NCI-H2107 (cell line): Measurements from ENCODE around the gene PGA3.
"Not testable (repeated sequence)": the region's sequence is repeated elsewhere in the genome, so short reads cannot be mapped to it uniquely, and the experiment has no call there.

Source experiments
- DNase-seq: peaks from one replicate; lab custom pipeline; 2025; lab: John Stamatoyannopoulos, UW

Gene PGA3

DNA sequence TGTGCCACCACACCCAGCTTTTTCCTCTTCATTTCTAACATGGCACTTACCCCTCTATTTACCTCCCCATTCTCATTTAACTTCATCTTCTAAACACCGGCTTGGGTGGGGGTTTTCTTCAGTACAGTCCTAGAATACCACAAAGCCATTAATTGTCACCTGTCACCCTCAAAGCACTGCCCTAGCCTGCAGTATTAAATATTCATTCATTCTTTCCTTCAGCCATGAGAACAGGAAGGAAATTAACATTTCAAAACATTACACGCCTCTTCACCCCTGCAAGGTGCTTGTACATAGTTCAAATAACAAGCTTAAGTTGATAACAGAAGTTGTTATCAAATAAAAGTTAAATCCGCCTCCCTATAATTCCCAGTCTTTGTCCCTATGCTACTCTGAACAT lies 31.4 kb upstream of the PGA3 start:
- no peak for DNase-seq

GRCh38 chr11:61172356-61172755 lies 31.0 kb upstream of the PGA3 start:
- no peak for DNase-seq

- no peak for DNase-seq
Measured at GRCh38 chr11:61172888-61173287, 30.4 kb upstream of the PGA3 start.

GRCh38 chr11:61173456-61173855 lies 29.9 kb upstream of the PGA3 start:
- no peak for DNase-seq

DNA sequence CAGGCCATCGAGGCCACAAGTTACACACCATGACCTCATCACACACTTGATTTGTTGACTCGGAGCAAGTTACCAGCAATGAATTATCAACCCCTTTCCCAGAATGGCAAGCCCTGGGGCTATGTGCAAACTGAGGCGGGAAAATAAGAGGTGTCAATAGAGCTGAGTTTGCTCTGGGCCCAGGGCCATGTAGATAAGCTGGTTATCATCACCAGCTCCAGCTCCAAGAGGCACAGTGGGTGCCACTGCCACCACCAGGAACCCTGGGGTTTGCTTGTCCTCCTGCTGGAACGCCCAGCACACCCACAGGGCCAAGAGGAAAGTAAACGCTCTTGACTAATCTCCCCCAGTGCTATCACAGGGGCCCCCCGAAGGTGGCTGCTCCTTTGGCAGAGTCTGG lies 29.0 kb upstream of the PGA3 start:
- DNase-seq, result no peak

GRCh38 chr11:61174949-61175348 lies 28.4 kb upstream of the PGA3 start:
- no peak for DNase-seq

- no peak for DNase-seq
Measured at GRCh38 chr11:61176446-61176845, 26.9 kb upstream of the PGA3 start.

- DNase-seq, result not testable (repeated sequence)
Measured at GRCh38 chr11:61180205-61180604, 23.1 kb upstream of the PGA3 start.

- DNase-seq, result no peak
Measured at GRCh38 chr11:61181489-61181888, 21.8 kb upstream of the PGA3 start.

DNA sequence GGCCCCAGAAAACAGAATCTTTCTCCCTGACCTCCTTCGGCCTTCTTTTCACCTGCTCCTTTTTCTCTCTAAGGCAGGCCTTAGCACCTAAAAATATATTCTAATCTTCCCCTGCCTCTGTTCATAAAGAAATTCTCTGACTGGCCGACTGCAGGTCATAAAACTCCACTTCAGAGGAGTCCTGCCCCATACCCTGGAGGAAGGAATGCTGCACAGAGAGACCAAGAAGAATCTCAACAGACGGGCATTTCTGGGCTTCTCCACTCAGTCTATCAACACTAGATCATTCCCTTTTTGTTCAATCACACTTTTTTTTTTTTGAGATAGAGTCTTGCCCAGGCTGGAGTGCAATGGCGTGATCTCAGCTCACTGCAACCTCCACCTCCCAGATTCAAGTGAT lies 19.7 kb upstream of the PGA3 start:
- DNase-seq, result no peak

DNA sequence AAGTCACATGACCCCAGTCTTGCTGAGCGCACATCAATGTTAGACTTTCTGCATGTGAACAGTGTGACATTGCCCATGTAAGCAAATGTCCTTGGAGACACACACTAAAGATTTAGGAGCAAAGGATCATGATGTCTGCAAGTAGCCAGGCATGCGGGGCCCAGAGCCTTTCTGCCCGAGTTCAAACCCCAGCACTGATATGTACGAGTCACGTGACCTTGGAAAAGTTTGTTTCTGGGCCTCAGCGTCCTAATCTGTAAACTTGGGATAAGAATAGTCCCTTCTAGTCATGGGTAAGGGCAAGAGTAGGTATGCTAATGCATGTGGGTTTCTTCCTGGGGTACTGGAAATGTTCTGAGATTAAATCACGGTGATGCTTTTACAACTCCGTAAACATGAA lies 16.8 kb upstream of the PGA3 start:
- no peak for DNase-seq

- DNase-seq, result peak; percentile 62
Measured at GRCh38 chr11:61187505-61188130, 15.7 kb upstream of the PGA3 start.

- no peak for DNase-seq
Measured at GRCh38 chr11:61189933-61190332, 13.4 kb upstream of the PGA3 start.

DNA sequence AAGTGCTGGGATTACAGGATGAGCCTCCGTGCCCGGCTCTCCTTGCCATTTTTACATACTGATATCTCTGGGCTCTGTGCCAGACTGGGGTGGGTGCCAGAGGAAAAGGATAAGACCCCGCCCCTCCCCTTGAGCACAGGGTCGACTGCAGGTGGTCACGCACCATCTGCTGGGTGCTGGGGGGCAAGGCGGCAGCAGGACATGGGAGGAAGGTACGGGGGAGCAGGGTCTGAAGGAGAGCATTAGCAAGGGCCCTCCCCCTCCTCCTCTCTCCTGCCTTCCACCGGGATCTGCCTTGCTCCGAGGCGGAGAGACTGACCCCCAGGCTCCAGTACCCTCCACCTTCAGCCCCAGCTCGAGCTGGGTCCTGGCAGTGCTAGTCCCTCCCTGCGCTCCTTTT lies 9.7 kb upstream of the PGA3 start:
- DNase-seq, result no peak

DNA sequence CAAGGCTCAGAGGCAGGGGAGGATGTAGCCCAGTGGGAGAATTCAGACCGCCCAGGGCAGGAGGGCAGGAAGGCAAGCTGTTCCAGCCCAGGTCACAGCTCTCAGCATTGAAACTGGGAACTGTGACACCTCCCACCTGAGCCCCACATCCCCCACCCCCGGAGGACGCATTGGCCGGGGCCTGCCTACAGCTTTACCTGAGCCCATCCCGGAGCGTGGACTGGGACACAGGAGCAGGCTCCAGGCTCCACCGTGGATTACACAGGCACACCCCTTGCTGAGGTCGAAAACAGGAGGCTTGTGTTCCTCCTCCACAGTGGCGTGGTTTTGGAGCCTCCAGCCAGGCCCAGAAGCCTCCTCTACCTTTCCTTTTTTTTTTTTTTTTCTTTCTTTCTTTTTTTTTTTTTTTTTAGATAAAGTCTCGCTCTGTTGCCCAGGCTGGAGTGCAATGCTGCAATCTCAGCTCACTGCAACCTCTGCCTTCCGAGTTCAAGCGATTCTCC lies 9.1 kb upstream of the PGA3 start:
- no peak for DNase-seq

GRCh38 chr11:61194981-61195695 lies 8.2 kb upstream of the PGA3 start:
- no peak for DNase-seq

DNA sequence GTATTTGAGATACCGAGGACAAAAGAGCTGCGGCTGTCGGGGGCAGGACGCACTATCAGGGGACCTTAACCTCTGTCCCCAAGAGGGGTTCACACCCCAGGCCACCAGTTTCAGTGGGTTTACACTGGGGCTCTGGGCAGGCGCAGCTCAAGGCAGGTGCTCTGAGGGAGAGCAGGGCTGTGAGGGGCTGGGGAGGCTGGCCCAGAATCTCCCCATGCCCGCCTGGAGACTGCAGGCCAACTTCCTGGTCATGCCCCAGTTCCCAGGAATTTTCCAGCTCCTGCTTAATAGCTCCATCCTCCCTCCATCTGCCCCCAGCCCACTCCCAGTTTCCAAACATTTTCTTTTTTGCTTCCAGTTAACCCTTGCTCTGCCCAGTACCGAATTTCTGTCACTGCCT lies 7.6 kb upstream of the PGA3 start:
- DNase-seq, result no peak

DNA sequence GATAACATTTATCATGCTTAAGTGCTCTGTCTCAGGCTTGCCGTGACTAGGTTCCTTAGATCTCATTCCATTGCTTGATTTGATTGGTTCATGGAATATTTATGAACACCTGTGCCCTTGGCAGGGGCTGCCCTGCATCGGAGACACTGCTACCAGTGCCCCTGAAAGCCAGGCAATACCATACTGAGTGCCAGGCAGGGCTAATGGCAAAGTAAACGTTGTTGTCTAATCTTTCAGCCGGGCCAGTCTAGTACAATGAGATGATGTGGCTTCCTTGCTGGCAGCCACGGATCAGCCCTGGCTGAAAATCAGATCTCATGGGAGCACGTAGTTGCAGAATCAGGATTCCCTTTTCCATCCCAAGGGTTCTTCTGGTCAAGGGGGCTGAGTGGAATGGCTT lies 5.0 kb upstream of the PGA3 start:
- DNase-seq, result no peak

GRCh38 chr11:61198948-61199523 lies 4.3 kb upstream of the PGA3 start:
- DNase-seq, result no peak

DNA sequence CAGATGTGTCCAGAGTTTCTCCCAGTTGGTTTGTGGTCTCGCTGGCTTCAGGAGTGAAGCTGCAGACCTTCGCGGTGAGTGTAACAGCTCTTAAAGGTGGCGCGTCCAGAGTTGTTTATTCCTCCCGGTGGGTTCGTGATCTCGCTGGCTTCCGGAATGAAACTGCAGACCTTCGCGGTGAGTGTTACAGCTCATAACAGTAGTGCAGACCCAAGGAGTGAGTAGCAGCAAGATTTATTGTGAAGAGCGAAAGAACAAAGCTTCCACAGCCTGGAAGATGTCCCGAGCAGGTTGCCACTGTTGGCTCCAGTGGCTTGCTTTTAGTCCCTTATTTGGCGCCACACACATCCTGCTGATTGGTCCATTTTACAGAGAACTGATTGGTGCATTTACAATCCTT lies 1.8 kb upstream of the PGA3 start:
- no peak for DNase-seq

DNA sequence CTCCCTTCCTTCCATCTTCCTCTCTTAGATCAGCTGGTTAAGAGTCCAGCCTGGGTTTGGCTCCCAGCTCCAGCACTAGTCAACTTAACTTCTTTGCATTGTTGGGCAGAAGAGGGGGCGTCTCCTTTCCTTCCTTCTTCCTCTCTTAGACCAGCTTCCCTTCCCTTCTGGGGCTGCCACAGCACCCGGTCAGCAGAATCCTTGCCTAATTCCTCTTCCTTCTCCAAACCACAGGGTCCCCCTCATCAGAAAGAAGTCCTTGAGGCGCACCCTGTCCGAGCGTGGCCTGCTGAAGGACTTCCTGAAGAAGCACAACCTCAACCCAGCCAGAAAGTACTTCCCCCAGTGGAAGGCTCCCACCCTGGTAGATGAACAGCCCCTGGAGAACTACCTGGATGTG lies 558 bp downstream of the PGA3 start:
- not testable (repeated sequence) for DNase-seq

- not testable (repeated sequence) for DNase-seq
Measured at GRCh38 chr11:61204502-61205059, 1.3 kb downstream of the PGA3 start.
